IMR-90 (cell line): ENCODE results near the gene RAD18. TPM values are rescaled to one million over a fixed set of nuclear protein-coding genes. Genes with fewer than 3 reads are reported as not detected.

Experiments
- ATAC-seq: fragments of 200-7000 bp; cut with Tn5 transposase; 2 replicates; pipeline ENCODE4 v1.9.1; 2020; ENCODE audit warnings: low read depth, mild to moderate bottlenecking, moderate library complexity
- BruUV-seq: library from RNA; stranded (reverse); fragments of 400-500 nt; replicated peaks from 2 replicates; lab custom pipeline; 2021; lab: Mats Ljungman, UMichigan
- CTCF ChIA-PET: fragments of 300-600 bp; formaldehyde crosslinking; extraction: SDS; loops from one replicate; lab custom pipeline; 2021; ENCODE audit warnings: antibody characterized with exemption; lab: Yijun Ruan, JAX
- POLR2A ChIA-PET: fragments of 300-600 bp; sonication (Branson Sonifier 250); formaldehyde crosslinking; loops from one replicate; lab custom pipeline; 2022; ENCODE audit warnings: antibody characterized with exemption; ENCODE audit not compliant: unreplicated experiment; lab: Charles Lee
- DNase-seq: peaks from one replicate; pipeline ENCODE4 v3.0.0; 2013
- H2AFZ ChIP-seq: replicated peaks from 2 replicates; pipeline ENCODE3; 2013; ENCODE audit warnings: low read length, mild to moderate bottlenecking; ENCODE audit not compliant: poor library complexity
- H2AK5ac ChIP-seq: 2 replicates; pipeline ENCODE4 v1.6.1; 2013; ENCODE audit warnings: low read depth, low read length, inconsistent platforms
- H2AK9ac ChIP-seq: replicated peaks from 2 replicates; pipeline ENCODE3; 2013; ENCODE audit warnings: mild to moderate bottlenecking, low read depth, low read length, moderate library complexity; ENCODE audit not compliant: poor library complexity
- H2BK120ac ChIP-seq: 2 replicates; pipeline ENCODE4 v1.6.1; 2013; ENCODE audit warnings: low read depth, low read length, inconsistent platforms
- H2BK15ac ChIP-seq: 3 replicates; pipeline ENCODE4 v1.6.1; 2013; ENCODE audit warnings: low read depth, low read length, inconsistent platforms
- H2BK20ac ChIP-seq: 2 replicates; pipeline ENCODE4 v1.6.1; 2013; ENCODE audit warnings: low read depth, mild to moderate bottlenecking, inconsistent platforms, low read length, moderate library complexity
- H2BK5ac ChIP-seq: 2 replicates; pipeline ENCODE4 v1.6.1; 2013; ENCODE audit warnings: mild to moderate bottlenecking, low read depth, low read length, inconsistent platforms; ENCODE audit not compliant: poor library complexity, severe bottlenecking
- H3K14ac ChIP-seq: replicated peaks from 2 replicates; pipeline ENCODE4 v1.6.1; 2013; ENCODE audit warnings: low read depth, low read length, inconsistent platforms
- H3K18ac ChIP-seq: 2 replicates; pipeline ENCODE4 v1.6.1; 2013; ENCODE audit warnings: low read depth, low read length, control low read depth
- H3K23ac ChIP-seq: 2 replicates; pipeline ENCODE4 v1.6.1; 2013; ENCODE audit warnings: low read depth, low read length, inconsistent platforms
- H3K27ac ChIP-seq: 2 replicates; pipeline ENCODE4 v1.5.1; 2013; ENCODE audit warnings: mild to moderate bottlenecking, control low read depth, low read length; ENCODE audit not compliant: insufficient read depth
- H3K27me3 ChIP-seq: 2 replicates; pipeline ENCODE4 v1.6.1; 2013; ENCODE audit warnings: low read length; ENCODE audit not compliant: control insufficient read depth, insufficient read depth
- H3K36me3 ChIP-seq: 2 replicates; pipeline ENCODE4 v1.6.1; 2013; ENCODE audit warnings: low read length, mixed read lengths; ENCODE audit not compliant: control insufficient read depth, insufficient read depth
- H3K4ac ChIP-seq: 2 replicates; pipeline ENCODE4 v1.6.1; 2013; ENCODE audit warnings: low read depth, low read length, inconsistent platforms
- H3K4me1 ChIP-seq: 2 replicates; pipeline ENCODE4 v1.6.1; 2013; ENCODE audit warnings: low read length, mixed read lengths; ENCODE audit not compliant: control insufficient read depth, insufficient read depth
- H3K4me2 ChIP-seq: 2 replicates; pipeline ENCODE4 v1.6.1; 2013; ENCODE audit warnings: low read depth, mild to moderate bottlenecking, control low read depth, low read length, moderate library complexity
- H3K4me3 ChIP-seq: 2 replicates; pipeline ENCODE4 v1.5.1; 2013; ENCODE audit warnings: low read depth, mild to moderate bottlenecking, control low read depth, low read length, moderate library complexity; ENCODE audit not compliant: insufficient read depth
- H3K56ac ChIP-seq: 2 replicates; pipeline ENCODE4 v1.6.1; 2013; ENCODE audit warnings: low read length, inconsistent platforms; ENCODE audit not compliant: insufficient read depth; ENCODE audit errors: extremely low read depth
- H3K79me1 ChIP-seq, 2 experiments: 2 replicates each; pipeline ENCODE4 v1.6.1; 2013; ENCODE audit warnings: low read length in 2 of 2, inconsistent platforms in 1 of 2, low read depth in 1 of 2
- H3K9ac ChIP-seq: 2 replicates; pipeline ENCODE4 v1.6.1; 2013; ENCODE audit warnings: low read depth, low read length, control low read depth
- H3K9me1 ChIP-seq: 2 replicates; pipeline ENCODE4 v1.6.1; 2013; ENCODE audit warnings: low read length, inconsistent platforms; ENCODE audit not compliant: insufficient read depth
- H3K9me3 ChIP-seq: 2 replicates; pipeline ENCODE4 v1.6.1; 2013; ENCODE audit warnings: low read length; ENCODE audit not compliant: control insufficient read depth, insufficient read depth
- H4K20me1 ChIP-seq: 2 replicates; pipeline ENCODE4 v1.6.1; 2013; ENCODE audit warnings: low read length, inconsistent platforms; ENCODE audit not compliant: insufficient read depth
- H4K5ac ChIP-seq: 2 replicates; pipeline ENCODE4 v1.6.1; 2013; ENCODE audit warnings: mild to moderate bottlenecking, low read depth, low read length, control low read depth
- H4K8ac ChIP-seq, 2 experiments: 2 replicates each; pipeline ENCODE4 v1.6.1; 2013; ENCODE audit warnings: low read depth in 2 of 2, low read length in 2 of 2, control low read depth in 1 of 2, inconsistent platforms in 1 of 2
- H4K91ac ChIP-seq: 2 replicates; pipeline ENCODE4 v1.6.1; 2013; ENCODE audit warnings: low read depth, low read length, inconsistent platforms; ENCODE audit not compliant: insufficient read depth
- CEBPB ChIP-seq: IDR thresholded peaks from 2 replicates; pipeline ENCODE4 v1.6.1; 2012; ENCODE audit warnings: low read depth, low read length, improper control_type of control experiment
- CHD1 ChIP-seq: IDR thresholded peaks from 2 replicates; pipeline ENCODE4 v1.6.1; 2012; ENCODE audit warnings: low read depth, low read length, improper control_type of control experiment
- MAFK ChIP-seq: IDR thresholded peaks from 2 replicates; pipeline ENCODE4 v1.6.1; 2012; ENCODE audit warnings: low read depth, low read length, improper control_type of control experiment
- MAZ ChIP-seq: IDR thresholded peaks from 2 replicates; pipeline ENCODE4 v1.6.1; 2012; ENCODE audit warnings: low read depth, mild to moderate bottlenecking, low read length, improper control_type of control experiment, moderate library complexity, borderline replicate concordance
- MXI1 ChIP-seq: IDR thresholded peaks from 2 replicates; pipeline ENCODE4 v1.6.1; 2012; ENCODE audit warnings: low read depth, mild to moderate bottlenecking, low read length, moderate library complexity, borderline replicate concordance
- POLR2A ChIP-seq: IDR thresholded peaks from 2 replicates; pipeline ENCODE4 v1.6.1; 2012; ENCODE audit warnings: mild to moderate bottlenecking, low read depth, low read length
- RAD21 ChIP-seq: IDR thresholded peaks from 2 replicates; pipeline ENCODE4 v1.6.1; 2012; ENCODE audit warnings: low read length, improper control_type of control experiment
- RCOR1 ChIP-seq: IDR thresholded peaks from 2 replicates; pipeline ENCODE4 v1.6.1; 2012; ENCODE audit warnings: mild to moderate bottlenecking, low read length, improper control_type of control experiment; ENCODE audit not compliant: insufficient replicate concordance
- RFX5 ChIP-seq: IDR thresholded peaks from 2 replicates; pipeline ENCODE4 v1.8.0; 2012; ENCODE audit warnings: low read depth, mild to moderate bottlenecking, low read length, moderate library complexity
- SMC3 ChIP-seq: fragments of 150-350 bp; IDR thresholded peaks from 2 replicates; pipeline ENCODE4 v1.6.1; 2016; ENCODE audit warnings: low read depth, mild to moderate bottlenecking, antibody characterized with exemption, low read length, moderate library complexity
- USF2 ChIP-seq: fragments of 150-350 bp; IDR thresholded peaks from 2 replicates; pipeline ENCODE4 v1.6.1; 2017; ENCODE audit warnings: mild to moderate bottlenecking, antibody characterized with exemption, low read length, low read depth
- WGBS, 2 experiments: methylation state at CpG; one replicate each; pipeline versions ENCODE4 v1.1.5 to v1.1.7; 2013; ENCODE audit warnings: missing lambda C conversion rate in 2 of 2; ENCODE audit not compliant: insufficient read length in 1 of 2; ENCODE audit errors: extremely low coverage in 2 of 2; 5-methylcytosine and 5-hydroxymethylcytosine counted together
- dilution Hi-C: fragments of 300-500 bp; cut with HindIII; formaldehyde crosslinking; loops from one replicate; pipeline ENCODE4 v1.14.3; 2018; ENCODE audit warnings: low sequenced_read_pairs; ENCODE audit not compliant: unreplicated experiment
- in situ Hi-C: fragments of 300-500 bp; cut with MboI; formaldehyde crosslinking; loops from 3 replicates; pipeline ENCODE4 v1.14.3; 2019; ENCODE audit warnings: low sequenced_read_pairs, inconsistent platforms, mixed read lengths
- intact Hi-C: fragments of 100-400 bp; cut with micrococcal nuclease; formaldehyde crosslinking; loops from 2 replicates; pipeline ENCODE4 v1.10.0; 2022
- polyA plus RNA-seq, 3 experiments: library from polyadenylated mRNA; depleted of rRNA; stranded (reverse); fragments of >200 nt; gene quantifications; 2 replicates each; pipeline ENCODE4 v1.2.3, GENCODE V29; 2012; ENCODE audit warnings: low replicate concordance in 1 of 3
- total RNA-seq: library from RNA; depleted of rRNA; stranded (reverse); fragments of >200 nt; gene quantifications from 2 replicates; pipeline ENCODE4 v1.2.3, GENCODE V29; 2012
- TF ChIP-seq, protein P1 (sequence below): fragments of 150-350 bp; IDR thresholded peaks from 2 replicates; pipeline ENCODE4 v1.6.1; 2016; ENCODE audit warnings: low read depth, mild to moderate bottlenecking, low read length, moderate library complexity, borderline replicate concordance
- TF ChIP-seq, protein P2 (sequence below): conservative IDR thresholded peaks from 2 replicates; pipeline ENCODE4 v1.5.1; 2012; ENCODE audit warnings: mild to moderate bottlenecking, low read depth, low read length, improper control_type of control experiment

The RAD18 gene
- total and polyA plus RNA-seq, 2 of the 4 experiments (the other 2 are of a cell fraction), result 8.2 to 17.2 TPM

DNA sequence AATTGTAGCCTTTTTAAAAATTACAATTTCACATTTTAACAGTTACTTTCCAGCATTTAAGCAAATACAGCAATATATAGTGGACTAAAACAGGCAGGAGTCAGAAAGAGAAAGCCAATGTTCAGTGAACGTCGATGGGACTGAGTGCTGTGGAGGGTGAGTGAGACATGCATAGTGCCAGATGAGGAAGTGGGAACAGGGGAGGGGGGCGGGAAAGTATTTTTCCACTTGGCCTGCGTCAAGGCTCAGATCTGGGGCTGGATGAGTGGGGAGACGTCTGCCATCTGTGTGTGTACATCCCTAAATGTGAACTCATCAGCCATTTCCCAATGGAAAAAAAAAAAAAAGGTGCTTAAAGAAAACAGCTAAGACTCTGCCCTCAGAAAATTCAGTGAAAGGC is 19.2 kb upstream of the RAD18 start:
- ATAC-seq (peak; percentile 28), DNase-seq (peak; percentile 56)
- Histone ChIP-seq H3K56ac (no peak overlapping the region), H3K9me3 (peaks cover 4% of the 10 kb centered on the region; the same call in 1 of the 2 replicates), H3K4me2 (0 out of 2 replicates have a peak overlapping the region, but pooled peaks have one; percentile 8), H3K18ac (no peak overlapping the region), H3K23ac (no peak overlapping the region), H4K20me1 (no peaks in the 10 kb centered on the region), H3K27me3 (peaks cover 6% of the 10 kb centered on the region), H3K9me1 (no peaks in the 10 kb centered on the region), H3K36me3 (no peaks in the 10 kb centered on the region), H2AK9ac (no peak overlapping the region), H3K4ac (no peak overlapping the region), H2AFZ (no peak overlapping the region), H2BK15ac (no peak overlapping the region), H3K27ac (no peak overlapping the region), H3K79me1 (no peaks in the 10 kb centered on the region), H4K5ac (no peak overlapping the region), H3K14ac (no peak overlapping the region), H4K91ac (no peak overlapping the region), H4K8ac (no peak overlapping the region), H2BK20ac (no peak overlapping the region), H2BK120ac (no peak overlapping the region), H2BK5ac (no peak overlapping the region), H3K4me1 (no peaks in the 10 kb centered on the region), H2AK5ac (no peak overlapping the region), H3K9ac (no peak overlapping the region), H3K4me3 (no peak overlapping the region)
- TF ChIP-seq SMC3 (no peak), RFX5 (no peak), CHD1 (no peak), POLR2A (no peak), CEBPB (no peak), RCOR1 (no peak), MAFK (no peak), MAZ (no peak), RAD21 (no peak), USF2 (no peak), MXI1 (no peak)
- TF ChIP-seq, protein P1, sequence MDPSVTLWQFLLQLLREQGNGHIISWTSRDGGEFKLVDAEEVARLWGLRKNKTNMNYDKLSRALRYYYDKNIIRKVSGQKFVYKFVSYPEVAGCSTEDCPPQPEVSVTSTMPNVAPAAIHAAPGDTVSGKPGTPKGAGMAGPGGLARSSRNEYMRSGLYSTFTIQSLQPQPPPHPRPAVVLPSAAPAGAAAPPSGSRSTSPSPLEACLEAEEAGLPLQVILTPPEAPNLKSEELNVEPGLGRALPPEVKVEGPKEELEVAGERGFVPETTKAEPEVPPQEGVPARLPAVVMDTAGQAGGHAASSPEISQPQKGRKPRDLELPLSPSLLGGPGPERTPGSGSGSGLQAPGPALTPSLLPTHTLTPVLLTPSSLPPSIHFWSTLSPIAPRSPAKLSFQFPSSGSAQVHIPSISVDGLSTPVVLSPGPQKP, result no peak
- TF ChIP-seq, protein P2, sequence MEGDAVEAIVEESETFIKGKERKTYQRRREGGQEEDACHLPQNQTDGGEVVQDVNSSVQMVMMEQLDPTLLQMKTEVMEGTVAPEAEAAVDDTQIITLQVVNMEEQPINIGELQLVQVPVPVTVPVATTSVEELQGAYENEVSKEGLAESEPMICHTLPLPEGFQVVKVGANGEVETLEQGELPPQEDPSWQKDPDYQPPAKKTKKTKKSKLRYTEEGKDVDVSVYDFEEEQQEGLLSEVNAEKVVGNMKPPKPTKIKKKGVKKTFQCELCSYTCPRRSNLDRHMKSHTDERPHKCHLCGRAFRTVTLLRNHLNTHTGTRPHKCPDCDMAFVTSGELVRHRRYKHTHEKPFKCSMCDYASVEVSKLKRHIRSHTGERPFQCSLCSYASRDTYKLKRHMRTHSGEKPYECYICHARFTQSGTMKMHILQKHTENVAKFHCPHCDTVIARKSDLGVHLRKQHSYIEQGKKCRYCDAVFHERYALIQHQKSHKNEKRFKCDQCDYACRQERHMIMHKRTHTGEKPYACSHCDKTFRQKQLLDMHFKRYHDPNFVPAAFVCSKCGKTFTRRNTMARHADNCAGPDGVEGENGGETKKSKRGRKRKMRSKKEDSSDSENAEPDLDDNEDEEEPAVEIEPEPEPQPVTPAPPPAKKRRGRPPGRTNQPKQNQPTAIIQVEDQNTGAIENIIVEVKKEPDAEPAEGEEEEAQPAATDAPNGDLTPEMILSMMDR, result no peak
- POLR2A ChIA-PET, result interaction anchor here (0.6 kb wide), 1 partner anchor 267 kb away, joined by 3 read pairs; the partner anchor contains the start of gene SRGAP3
- in situ Hi-C loops (no loop called here), intact Hi-C loops (no loop called here), dilution Hi-C loops (no loop called here)
- CTCF ChIA-PET, result interaction anchor here (0.6 kb wide), 1 partner anchor 231 kb away, joined by 5 read pairs; no protein-coding TSS in a partner anchor
- 20% methylated on average over 2 of the region's 5 CpGs; no CpG with 5 or more reads in 1 of the 2 experiments for whole genome bisulfite sequencing, 2 experiments
- BruUV-seq, result no TSS peak
